ENCODE results near the gene RNF157.

DNA sequence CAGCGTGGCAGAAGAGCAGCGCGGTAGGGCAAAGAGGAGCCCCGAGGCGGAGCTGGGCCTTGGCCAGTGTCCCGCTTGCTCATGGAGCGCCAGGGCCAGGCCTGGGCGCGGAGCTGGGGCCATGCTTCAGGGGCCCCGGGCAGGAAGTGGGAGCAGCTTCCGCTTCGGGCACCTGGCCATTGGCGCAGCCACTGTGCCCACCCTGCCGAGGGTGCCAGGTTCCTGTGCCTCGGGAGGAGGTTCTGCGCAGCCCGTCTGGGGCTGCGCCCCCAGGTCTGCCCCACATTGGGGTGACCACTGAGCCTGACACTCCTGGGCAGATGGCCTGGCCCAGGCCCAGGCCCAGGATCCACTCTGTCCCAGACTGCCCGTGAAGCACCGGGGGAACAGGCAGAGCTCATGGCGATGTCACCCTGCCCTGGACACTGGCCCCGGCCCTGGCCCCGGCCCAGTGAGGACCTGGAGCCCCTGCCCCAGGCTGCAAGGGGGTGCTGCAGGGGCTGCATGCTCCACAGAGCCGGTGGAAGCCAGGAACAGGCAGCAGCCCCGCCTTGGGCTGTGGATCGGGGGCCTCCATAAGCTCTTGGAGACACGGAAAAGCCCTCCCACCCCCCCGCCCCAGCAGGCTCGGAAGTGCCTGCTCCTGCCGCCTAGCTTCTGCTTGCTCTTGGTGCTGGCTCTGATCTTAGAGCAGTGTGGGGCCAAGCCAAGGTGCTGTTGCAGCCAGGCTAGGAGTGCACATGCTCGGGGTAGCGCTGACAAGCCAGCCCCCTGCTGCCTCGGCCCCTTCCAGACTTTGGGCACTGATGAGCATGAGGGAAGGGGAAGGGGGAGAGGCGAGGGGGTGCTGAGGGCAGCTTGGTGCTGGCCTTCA is 63.4 kb downstream of the RNF157 start:
- TF ChIP-seq SUZ12 (IDR thresholded peaks at IDR 0.05): no peak
- no peak for TF ChIP-seq BHLHE40 (IDR thresholded peaks at IDR 0.05; ENCODE audit: borderline replicate concordance)

All from HEK293T (cell line).